ENCODE measurements around the gene DPP10. TPM values are rescaled to one million over a fixed set of nuclear protein-coding genes. Genes with fewer than 3 reads are reported as not detected.

DPP10 gene
- total RNA-seq, 3 donors from 2014 or later (not counting 1 experiment from before 2014, with no cell fraction given), result not detected

- peaks cover 2% of the 10 kb centered on the region in 2 donors for H3K9me3 Mint-ChIP-seq
- Histone ChIP-seq H3K27ac (ENCODE audit: low read length) (no peak overlapping the region), H3K36me3 (ENCODE audit: control insufficient read depth, insufficient read depth, low read length) (no peaks in the 10 kb centered on the region), H3K4me3 (ENCODE audit: low read length) (no peak overlapping the region), H3K27me3 (ENCODE audit: control insufficient read depth, insufficient read depth, low read length) (no peaks in the 10 kb centered on the region), H3K4me1 (ENCODE audit: control insufficient read depth, insufficient read depth, low read length) (no peaks in the 10 kb centered on the region), H3K9me3 (ENCODE audit: control insufficient read depth, insufficient read depth, low read length) (no peaks in the 10 kb centered on the region)
- ATAC-seq (no peak), DNase-seq (no peak)
- intact Hi-C loops (cut with micrococcal nuclease), result no loop called here
- no peak overlapping the region for H3K4me3 Mint-ChIP-seq
- no peaks in the 10 kb centered on the region for H3K4me1 Mint-ChIP-seq
- TF ChIP-seq, protein P1, sequence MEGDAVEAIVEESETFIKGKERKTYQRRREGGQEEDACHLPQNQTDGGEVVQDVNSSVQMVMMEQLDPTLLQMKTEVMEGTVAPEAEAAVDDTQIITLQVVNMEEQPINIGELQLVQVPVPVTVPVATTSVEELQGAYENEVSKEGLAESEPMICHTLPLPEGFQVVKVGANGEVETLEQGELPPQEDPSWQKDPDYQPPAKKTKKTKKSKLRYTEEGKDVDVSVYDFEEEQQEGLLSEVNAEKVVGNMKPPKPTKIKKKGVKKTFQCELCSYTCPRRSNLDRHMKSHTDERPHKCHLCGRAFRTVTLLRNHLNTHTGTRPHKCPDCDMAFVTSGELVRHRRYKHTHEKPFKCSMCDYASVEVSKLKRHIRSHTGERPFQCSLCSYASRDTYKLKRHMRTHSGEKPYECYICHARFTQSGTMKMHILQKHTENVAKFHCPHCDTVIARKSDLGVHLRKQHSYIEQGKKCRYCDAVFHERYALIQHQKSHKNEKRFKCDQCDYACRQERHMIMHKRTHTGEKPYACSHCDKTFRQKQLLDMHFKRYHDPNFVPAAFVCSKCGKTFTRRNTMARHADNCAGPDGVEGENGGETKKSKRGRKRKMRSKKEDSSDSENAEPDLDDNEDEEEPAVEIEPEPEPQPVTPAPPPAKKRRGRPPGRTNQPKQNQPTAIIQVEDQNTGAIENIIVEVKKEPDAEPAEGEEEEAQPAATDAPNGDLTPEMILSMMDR (IDR thresholded peaks at IDR 0.05), result no peak
- H3K27me3 Mint-ChIP-seq (ENCODE audit: low read depth in 2 of 2), result peaks cover under 1 to 4% of the 10 kb centered on the region in 2 donors
- H3K27ac Mint-ChIP-seq, result no peak overlapping the region
- H3K36me3 Mint-ChIP-seq, result no peaks in the 10 kb centered on the region
- no CpG with 5 or more reads among the region's 3 CpGs for WGBS (ENCODE audit: insufficient coverage)
Measured at GRCh38 chr2:115168457-115168856, 726.0 kb downstream of the DPP10 start.

DNA sequence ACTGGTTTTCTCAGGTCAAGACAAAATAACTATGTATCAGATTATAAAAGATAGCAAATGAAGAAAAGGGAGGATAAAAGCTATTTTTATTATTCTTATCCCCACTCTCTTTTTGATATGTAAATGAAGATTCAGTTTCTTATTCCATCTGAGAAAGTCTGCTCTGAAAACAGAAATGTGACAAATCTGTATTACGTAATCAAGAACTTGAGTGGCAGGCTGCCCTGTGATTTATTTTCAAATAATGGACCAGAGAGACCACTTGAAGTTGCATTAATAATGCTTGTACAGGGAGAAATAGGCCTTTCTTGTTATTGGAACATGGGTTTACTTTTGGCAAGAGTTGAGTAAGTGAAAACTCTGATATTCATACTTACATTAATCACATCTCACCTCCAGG is 727.4 kb downstream of the DPP10 start:
- TF ChIP-seq, protein P1 (IDR thresholded peaks at IDR 0.05), result no peak
- Histone ChIP-seq H3K9me3 (ENCODE audit: control insufficient read depth, insufficient read depth, low read length) (no peaks in the 10 kb centered on the region), H3K4me1 (ENCODE audit: control insufficient read depth, insufficient read depth, low read length) (no peaks in the 10 kb centered on the region), H3K4me3 (ENCODE audit: low read length) (no peak overlapping the region), H3K36me3 (ENCODE audit: control insufficient read depth, insufficient read depth, low read length) (no peaks in the 10 kb centered on the region), H3K27ac (ENCODE audit: low read length) (no peak overlapping the region), H3K27me3 (ENCODE audit: control insufficient read depth, insufficient read depth, low read length) (no peaks in the 10 kb centered on the region)
- DNase-seq (no peak), ATAC-seq (no peak)
- WGBS (ENCODE audit: insufficient coverage), result 90% methylated on average over 1 of the region's 1 CpG
- intact Hi-C loops (cut with micrococcal nuclease), result no loop called here
- no peak overlapping the region for H3K4me3 Mint-ChIP-seq
- no peak overlapping the region for H3K27ac Mint-ChIP-seq
- no peaks in the 10 kb centered on the region for H3K4me1 Mint-ChIP-seq
- no peaks in the 10 kb centered on the region for H3K27me3 Mint-ChIP-seq (ENCODE audit: low read depth in 2 of 2)
- H3K36me3 Mint-ChIP-seq, result no peaks in the 10 kb centered on the region
- H3K9me3 Mint-ChIP-seq, result peaks cover 2% of the 10 kb centered on the region in 2 donors

DNA sequence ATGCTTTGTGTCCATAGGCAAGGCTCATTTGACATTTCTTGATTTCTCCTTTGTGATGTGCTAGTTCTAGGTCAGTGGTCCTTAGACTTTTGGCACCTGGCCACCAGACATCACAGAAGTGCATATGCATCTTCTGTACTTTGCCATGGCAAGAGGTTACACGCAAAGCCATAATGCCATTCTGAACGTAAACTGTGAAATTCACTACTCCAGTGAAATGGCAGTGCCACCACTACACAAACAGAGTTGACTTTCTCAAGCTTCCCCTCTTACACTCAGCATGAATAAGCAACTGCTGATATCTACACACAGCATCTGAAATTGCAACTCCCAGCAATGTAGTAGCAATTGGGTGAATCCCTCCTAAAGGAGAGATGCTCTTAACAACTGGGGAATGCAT is 729.3 kb downstream of the DPP10 start:
- ATAC-seq (no peak), DNase-seq (no peak)
- no peak overlapping the region for H3K27ac Mint-ChIP-seq
- 93% methylated on average over 2 of the region's 2 CpGs for WGBS (ENCODE audit: insufficient coverage)
- H3K9me3 Mint-ChIP-seq, result peaks cover 2 to 4% of the 10 kb centered on the region in 2 donors
- H3K36me3 Mint-ChIP-seq, result no peaks in the 10 kb centered on the region
- Histone ChIP-seq H3K4me3 (ENCODE audit: low read length) (no peak overlapping the region), H3K9me3 (ENCODE audit: control insufficient read depth, insufficient read depth, low read length) (no peaks in the 10 kb centered on the region), H3K4me1 (ENCODE audit: control insufficient read depth, insufficient read depth, low read length) (no peaks in the 10 kb centered on the region), H3K27ac (ENCODE audit: low read length) (no peak overlapping the region), H3K36me3 (ENCODE audit: control insufficient read depth, insufficient read depth, low read length) (no peaks in the 10 kb centered on the region), H3K27me3 (ENCODE audit: control insufficient read depth, insufficient read depth, low read length) (no peaks in the 10 kb centered on the region)
- TF ChIP-seq, protein P1 (IDR thresholded peaks at IDR 0.05), result no peak
- intact Hi-C loops (cut with micrococcal nuclease), result no loop called here
- H3K4me1 Mint-ChIP-seq, result no peaks in the 10 kb centered on the region
- no peak overlapping the region for H3K4me3 Mint-ChIP-seq
- H3K27me3 Mint-ChIP-seq (ENCODE audit: low read depth in 2 of 2), result no peaks in the 10 kb centered on the region

DNA sequence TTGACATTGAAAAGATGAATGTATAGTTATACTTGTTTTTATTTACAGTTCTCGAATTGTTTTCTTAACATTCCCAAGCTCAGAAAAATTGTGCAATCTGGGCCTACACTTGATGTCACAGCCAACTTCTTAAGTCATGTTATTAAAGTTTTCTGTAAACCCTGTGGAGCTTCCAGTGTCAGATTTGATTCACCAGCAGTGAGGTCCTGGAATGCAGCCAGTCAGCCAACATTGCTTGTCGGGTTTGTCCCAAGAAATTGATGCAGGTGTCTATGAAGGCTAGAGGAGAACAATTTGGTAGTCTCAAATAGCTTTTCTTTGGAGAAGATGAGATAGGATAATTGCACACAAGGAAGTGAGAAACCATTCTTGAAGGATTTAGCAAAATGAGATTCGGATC is 732.2 kb downstream of the DPP10 start:
- intact Hi-C loops (cut with micrococcal nuclease), result no loop called here
- no peaks in the 10 kb centered on the region for H3K4me1 Mint-ChIP-seq
- no peak overlapping the region for H3K4me3 Mint-ChIP-seq
- no peaks in the 10 kb centered on the region for H3K27me3 ChIP-seq (ENCODE audit: control insufficient read depth, insufficient read depth, low read length)
- H3K36me3 Mint-ChIP-seq, result no peaks in the 10 kb centered on the region
- 74% methylated on average over 3 of the region's 3 CpGs for WGBS (ENCODE audit: insufficient coverage)
- DNase-seq, result no peak
- TF ChIP-seq, protein P1 (IDR thresholded peaks at IDR 0.05), result no peak
- no peaks in the 10 kb centered on the region for H3K27me3 Mint-ChIP-seq (ENCODE audit: low read depth in 2 of 2)
- no peak overlapping the region for H3K27ac Mint-ChIP-seq
- H3K4me1 ChIP-seq (ENCODE audit: control insufficient read depth, insufficient read depth, low read length), result no peaks in the 10 kb centered on the region
- no peak for ATAC-seq
- no peaks in the 10 kb centered on the region for H3K9me3 ChIP-seq (ENCODE audit: control insufficient read depth, insufficient read depth, low read length)
- H3K36me3 ChIP-seq (ENCODE audit: control insufficient read depth, insufficient read depth, low read length), result no peaks in the 10 kb centered on the region
- no peak overlapping the region for H3K4me3 ChIP-seq (ENCODE audit: low read length)
- H3K9me3 Mint-ChIP-seq, result peaks cover 2 to 6% of the 10 kb centered on the region in 2 donors
- no peak overlapping the region for H3K27ac ChIP-seq (ENCODE audit: low read length)
